ENCODE data around the gene GRM4. TPM values are rescaled to one million over a fixed set of nuclear protein-coding genes. Genes with fewer than 3 reads are reported as not detected.

GRM4 gene
- not detected in 2 replicates for total RNA-seq (2022)
- Bru-seq, nascent RNA: percentile 2 among the genes with signal in this experiment
- BruChase-seq, experiment 1, labeled RNA remaining after a 6-hour chase: percentile 2 among the genes with signal in this experiment
- not detected for BruChase-seq, experiment 2, labeled RNA remaining after a 2-hour chase
- long read RNA-seq: 0 reads

DNA sequence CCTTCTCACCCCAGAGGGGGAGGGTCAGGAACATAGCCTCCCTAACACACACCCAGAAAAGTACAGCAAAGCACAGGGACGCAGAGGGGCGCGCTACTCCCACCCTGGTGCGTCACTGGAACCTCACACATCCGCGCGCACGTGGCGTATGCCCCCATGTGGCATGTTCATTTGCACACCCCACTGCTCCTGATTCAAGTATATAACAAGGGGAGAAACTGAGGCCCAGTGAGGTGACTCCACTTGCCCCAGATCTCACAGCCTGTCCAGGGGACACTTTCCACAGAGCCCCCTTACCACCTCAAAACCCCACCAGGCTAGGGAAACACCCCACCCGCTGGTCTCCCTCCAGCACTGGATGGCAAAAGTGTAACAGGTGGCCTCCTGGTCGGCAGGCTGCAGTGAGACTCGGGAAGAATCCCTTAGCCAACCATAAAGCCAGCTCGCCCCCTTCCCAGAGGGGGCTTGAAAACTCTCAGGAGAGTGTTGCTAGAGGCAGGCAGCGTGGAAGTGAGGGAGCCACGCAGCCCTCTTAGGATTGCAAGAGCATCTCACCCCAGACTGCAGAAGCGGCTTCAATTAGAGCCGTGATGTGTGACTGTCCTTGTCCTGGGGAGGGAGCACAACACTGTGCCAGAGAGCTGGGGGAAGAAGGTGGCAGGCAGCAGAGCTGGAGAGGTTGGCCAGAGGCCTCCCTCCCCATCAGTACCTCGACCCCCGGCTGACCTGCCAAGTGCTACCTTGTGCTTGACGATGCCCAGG lies at the start of gene GRM4:
Gene GRM4 (minus strand): TSS at position 67 of the 762 bp plus-strand sequence. CDS start 12,591 bp downstream, outside the sequence.
- intact Hi-C loops (cut with micrococcal nuclease): no loop called here
- H3K4me1 Mint-ChIP-seq (ENCODE audit: insufficient read depth, unreplicated experiment): no peaks in the 10 kb centered on the region

DNA sequence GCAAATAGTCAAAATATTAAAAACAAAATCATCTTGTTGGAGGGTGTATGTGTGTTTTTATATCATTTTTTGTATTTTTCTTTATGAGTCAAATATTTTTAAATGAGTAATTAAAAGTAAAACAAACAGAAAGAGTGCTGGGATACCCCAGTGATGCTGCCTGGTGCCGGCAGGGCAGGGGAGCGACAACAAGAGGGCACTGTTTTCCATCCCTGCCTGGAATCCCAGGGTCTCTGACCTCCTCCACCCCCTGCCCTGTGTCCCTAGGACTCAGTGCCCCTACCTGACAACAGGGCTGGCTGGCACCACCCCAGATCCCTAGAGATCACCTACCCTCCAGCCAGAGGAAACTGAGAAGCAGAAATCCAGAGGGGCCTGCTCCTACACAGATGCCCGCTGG lies 48.9 kb upstream of the GRM4 start:
- CTCF ChIA-PET: interaction anchor here (0.6 to 3.8 kb wide), 7 partner anchors 11 to 1012 kb away, joined by 3 to 53 read pairs (median 5); no protein-coding TSS in a partner anchor
- H3K9me3 Mint-ChIP-seq (ENCODE audit: unreplicated experiment): no peaks in the 10 kb centered on the region
- no TSS peak for BruUV-seq (replicated peaks)
- TF ChIP-seq, protein P1, sequence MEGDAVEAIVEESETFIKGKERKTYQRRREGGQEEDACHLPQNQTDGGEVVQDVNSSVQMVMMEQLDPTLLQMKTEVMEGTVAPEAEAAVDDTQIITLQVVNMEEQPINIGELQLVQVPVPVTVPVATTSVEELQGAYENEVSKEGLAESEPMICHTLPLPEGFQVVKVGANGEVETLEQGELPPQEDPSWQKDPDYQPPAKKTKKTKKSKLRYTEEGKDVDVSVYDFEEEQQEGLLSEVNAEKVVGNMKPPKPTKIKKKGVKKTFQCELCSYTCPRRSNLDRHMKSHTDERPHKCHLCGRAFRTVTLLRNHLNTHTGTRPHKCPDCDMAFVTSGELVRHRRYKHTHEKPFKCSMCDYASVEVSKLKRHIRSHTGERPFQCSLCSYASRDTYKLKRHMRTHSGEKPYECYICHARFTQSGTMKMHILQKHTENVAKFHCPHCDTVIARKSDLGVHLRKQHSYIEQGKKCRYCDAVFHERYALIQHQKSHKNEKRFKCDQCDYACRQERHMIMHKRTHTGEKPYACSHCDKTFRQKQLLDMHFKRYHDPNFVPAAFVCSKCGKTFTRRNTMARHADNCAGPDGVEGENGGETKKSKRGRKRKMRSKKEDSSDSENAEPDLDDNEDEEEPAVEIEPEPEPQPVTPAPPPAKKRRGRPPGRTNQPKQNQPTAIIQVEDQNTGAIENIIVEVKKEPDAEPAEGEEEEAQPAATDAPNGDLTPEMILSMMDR (IDR thresholded peaks at IDR 0.05; ENCODE audit: unreplicated experiment): no peak
- no peaks in the 10 kb centered on the region for H3K27me3 Mint-ChIP-seq (ENCODE audit: insufficient read depth, unreplicated experiment)
- no peaks in the 10 kb centered on the region for H3K36me3 Mint-ChIP-seq (ENCODE audit: insufficient read depth, unreplicated experiment)
- POLR2A ChIA-PET: no interaction called here
- no peak for DNase-seq (ENCODE audit: unreplicated experiment)
- no peak overlapping the region for H3K4me3 Mint-ChIP-seq (ENCODE audit: unreplicated experiment)
- peaks cover 7% of the 10 kb centered on the region for H3K4me1 Mint-ChIP-seq (ENCODE audit: insufficient read depth, unreplicated experiment)
- intact Hi-C loops (cut with micrococcal nuclease): no loop called here
- no peak overlapping the region for H3K27ac Mint-ChIP-seq (ENCODE audit: low read depth, unreplicated experiment)

More for the DNA sequence above, at the start of gene GRM4:
- ChIA-PET CTCF (interaction anchor here (1.0 kb wide), 1 partner anchor 310 kb away, joined by 3 read pairs; no protein-coding TSS in a partner anchor), POLR2A (no interaction called here)
- Mint-ChIP-seq H3K27ac (ENCODE audit: low read depth, unreplicated experiment) (no peak within 1 kb of the TSS), H3K27me3 (ENCODE audit: insufficient read depth, unreplicated experiment) (peaks cover 46% of the 10 kb centered on the region), H3K36me3 (ENCODE audit: insufficient read depth, unreplicated experiment) (no peaks in the 10 kb centered on the region), H3K9me3 (ENCODE audit: unreplicated experiment) (no peaks in the 10 kb centered on the region), H3K4me3 (ENCODE audit: unreplicated experiment) (peak within 1 kb of the TSS; percentile 53)
- no peak for DNase-seq (ENCODE audit: unreplicated experiment)
- no TSS peak for BruUV-seq (replicated peaks)
- TF ChIP-seq, protein P1 (IDR thresholded peaks at IDR 0.05; ENCODE audit: unreplicated experiment): no peak

DNA sequence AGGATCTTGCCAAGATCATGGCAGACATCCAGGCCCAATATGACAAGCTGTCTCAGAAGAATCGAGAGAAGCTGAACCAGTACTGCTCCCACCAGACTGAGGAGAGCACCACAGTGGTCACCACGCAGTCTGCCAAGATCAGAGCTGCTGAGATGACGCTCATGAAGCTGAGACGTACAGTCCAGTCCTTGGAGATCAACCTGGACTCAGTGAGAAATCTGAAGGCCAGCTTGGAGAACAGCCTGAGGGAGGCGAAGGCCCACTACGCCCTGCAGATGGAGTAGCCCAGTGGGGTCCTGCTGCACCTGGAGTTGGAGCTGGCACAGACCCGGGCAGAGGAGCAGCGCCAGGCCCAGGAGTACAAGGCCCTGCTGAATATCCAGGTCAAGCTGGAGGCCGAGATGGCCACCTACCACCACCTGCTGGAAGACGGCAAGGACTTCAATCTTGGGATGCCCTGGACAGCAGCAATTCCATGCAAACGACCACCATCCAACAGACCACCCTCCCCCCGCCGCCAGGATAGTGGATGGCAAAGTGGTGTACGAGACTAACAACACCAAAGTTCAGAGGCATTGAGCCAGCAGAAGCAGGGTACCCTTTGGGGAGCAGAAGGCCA lies 44.7 kb upstream of the GRM4 start:
- no peaks in the 10 kb centered on the region for H3K27me3 Mint-ChIP-seq (ENCODE audit: insufficient read depth, unreplicated experiment)
- no peak overlapping the region for H3K27ac Mint-ChIP-seq (ENCODE audit: low read depth, unreplicated experiment)
- no TSS peak for BruUV-seq (replicated peaks)
- intact Hi-C loops (cut with micrococcal nuclease): no loop called here
- ChIA-PET POLR2A (interaction anchor here (0.6 kb wide), 1 partner anchor 224 kb away, joined by 4 read pairs; no protein-coding TSS in a partner anchor), CTCF (interaction anchor here (0.5 to 2.1 kb wide), 3 partner anchors 11 to 27 kb away, joined by 3 to 8 read pairs (median 4); no protein-coding TSS in a partner anchor)
- no peaks in the 10 kb centered on the region for H3K9me3 Mint-ChIP-seq (ENCODE audit: unreplicated experiment)
- TF ChIP-seq, protein P1 (IDR thresholded peaks at IDR 0.05; ENCODE audit: unreplicated experiment): no peak
- H3K4me1 Mint-ChIP-seq (ENCODE audit: insufficient read depth, unreplicated experiment): no peaks in the 10 kb centered on the region
- no peak for DNase-seq (ENCODE audit: unreplicated experiment)
- no peak overlapping the region for H3K4me3 Mint-ChIP-seq (ENCODE audit: unreplicated experiment)
- no peaks in the 10 kb centered on the region for H3K36me3 Mint-ChIP-seq (ENCODE audit: insufficient read depth, unreplicated experiment)

Measured in MCF 10A (cell line).